GM18498 (cell line): ENCODE results near the gene ATAD2B.
"Not testable (repeated sequence)": the region's sequence is repeated elsewhere in the genome, so short reads cannot be mapped to it uniquely, and the experiment has no call there.

Experiments used
- ATAC-seq: cut with Tn5 transposase; IDR thresholded peaks from one replicate; pipeline ENCODE4 v1.9.1; 2021; ENCODE audit warnings: mild to moderate bottlenecking, moderate library complexity; ENCODE audit not compliant: unreplicated experiment

The ATAD2B gene

DNA sequence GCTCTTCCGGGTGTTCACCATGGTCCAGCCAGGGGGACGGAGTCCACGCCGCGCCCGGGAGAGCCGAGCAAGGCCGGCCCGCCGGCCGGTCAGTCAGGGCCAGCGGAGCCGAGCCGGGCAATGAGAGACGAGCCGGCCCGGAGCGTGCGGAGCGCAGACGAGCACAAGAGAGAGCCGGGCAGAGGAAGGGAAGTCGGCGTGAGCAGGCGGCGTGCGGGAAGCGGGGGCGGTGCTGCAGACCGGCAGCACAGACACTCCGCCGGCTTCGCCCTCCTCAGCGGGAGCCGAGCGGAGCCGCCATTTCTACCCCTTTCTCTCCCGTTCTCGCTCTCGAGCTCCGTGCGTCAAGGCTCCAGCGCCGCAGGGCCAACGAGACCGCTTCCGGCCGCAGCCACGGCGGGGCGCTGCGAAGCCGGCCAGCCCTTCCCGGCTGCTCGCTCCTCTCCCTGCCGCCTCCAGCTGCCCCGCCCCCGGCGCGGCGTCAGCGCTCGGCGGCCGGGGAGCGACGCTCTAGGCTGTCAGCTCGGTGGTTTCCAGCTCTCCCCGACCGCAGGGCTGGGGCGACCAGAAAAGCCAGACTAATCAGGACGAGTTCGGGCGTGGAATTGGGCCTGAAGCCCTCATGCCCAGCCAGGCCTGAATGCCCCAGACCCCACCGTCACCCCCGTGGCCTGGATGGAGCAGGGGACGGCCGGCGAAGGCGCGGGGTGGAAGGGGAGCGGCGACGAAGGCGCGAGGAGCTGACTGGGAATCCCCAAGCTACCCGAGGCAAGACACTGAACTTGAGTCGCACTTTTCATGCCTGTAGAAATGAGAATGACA, at the start of gene ATAD2B:
ATAD2B (minus strand) TSS at position 374 of the 822 bp plus-strand sequence; CDS start at position 21, 353 bp downstream.
- peak; percentile 82 for ATAC-seq

GRCh38 chr2:23967846-23968245, 40.9 kb upstream of the ATAD2B start:
- no peak for ATAC-seq

GRCh38 chr2:23954325-23955014, 27.5 kb upstream of the ATAD2B start:
- ATAC-seq, result no peak

DNA sequence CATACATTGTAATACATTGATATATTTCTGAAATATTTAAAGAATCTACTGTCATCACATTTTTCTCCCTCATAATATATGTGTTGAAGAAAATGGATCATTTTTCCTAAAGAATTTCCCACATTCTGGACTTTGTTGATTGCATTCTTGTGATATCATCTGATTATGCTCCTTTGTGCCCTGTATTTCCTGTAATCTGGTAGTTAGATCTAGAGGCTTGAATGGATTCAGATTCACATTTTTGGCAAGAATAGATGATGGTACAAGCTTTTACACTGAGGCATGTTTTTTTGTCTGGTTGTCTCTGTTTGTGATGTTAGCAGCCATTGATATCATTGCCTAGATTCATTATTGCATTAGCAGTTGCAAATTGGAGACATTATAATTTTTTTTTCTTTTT, 26.7 kb upstream of the ATAD2B start:
- ATAC-seq, result no peak

DNA sequence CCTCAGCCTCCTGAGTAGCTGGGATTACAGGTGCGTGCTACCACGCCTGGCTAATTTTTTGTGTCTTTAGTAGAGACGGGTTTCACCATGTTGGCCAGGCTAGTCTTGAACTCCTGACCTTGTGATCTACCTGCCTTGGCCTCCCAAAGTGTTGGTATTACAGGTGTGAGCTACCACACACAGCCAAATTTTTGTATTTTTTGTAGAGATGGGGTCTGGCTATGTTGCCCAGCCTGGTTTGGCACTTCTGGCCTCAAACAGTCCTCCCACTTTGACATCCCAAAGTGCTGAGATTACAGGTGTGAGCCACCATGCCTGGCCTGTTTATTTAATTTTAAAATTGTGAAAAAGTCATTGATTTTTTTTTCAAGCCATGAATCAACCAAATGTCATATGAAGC, 25.6 kb upstream of the ATAD2B start:
- not testable (repeated sequence) for ATAC-seq

DNA sequence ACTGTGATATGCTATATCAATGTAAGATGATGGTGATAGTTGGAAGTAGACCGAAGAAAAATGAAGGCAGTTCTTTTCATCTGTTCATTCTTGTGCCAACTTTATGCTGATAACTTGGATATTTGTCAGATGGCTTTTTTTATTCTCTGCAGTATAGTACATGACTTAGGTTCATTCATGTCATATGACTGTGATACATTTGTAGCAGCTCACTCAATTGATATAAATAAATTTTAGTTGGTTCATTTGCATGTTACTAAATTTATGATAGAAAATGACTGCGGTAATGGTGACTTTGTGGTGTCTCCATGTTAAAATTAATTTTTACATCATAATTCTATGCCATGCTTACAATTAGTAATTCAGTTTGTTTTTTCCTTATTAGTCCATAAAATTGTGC, 20.4 kb upstream of the ATAD2B start:
- no peak for ATAC-seq

DNA sequence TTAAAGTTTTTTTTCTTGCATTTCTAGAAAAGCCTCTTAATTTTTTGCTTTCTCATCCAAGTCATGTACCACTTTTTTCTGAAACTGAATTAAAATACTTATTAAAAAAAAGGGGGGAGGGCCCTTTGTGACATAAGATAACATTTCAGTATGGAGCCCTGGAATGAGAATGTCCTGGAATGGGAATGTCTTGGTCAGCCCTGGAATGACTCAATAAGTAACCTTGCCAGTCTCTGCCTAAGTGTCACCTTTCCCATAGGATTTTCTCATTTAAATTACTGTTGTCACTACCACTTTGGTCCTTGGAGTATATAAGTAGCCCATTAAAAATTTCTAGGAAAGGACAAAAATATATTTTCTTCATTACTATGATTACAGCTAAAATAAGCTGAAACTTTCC, 18.1 kb upstream of the ATAD2B start:
- ATAC-seq, result no peak

DNA sequence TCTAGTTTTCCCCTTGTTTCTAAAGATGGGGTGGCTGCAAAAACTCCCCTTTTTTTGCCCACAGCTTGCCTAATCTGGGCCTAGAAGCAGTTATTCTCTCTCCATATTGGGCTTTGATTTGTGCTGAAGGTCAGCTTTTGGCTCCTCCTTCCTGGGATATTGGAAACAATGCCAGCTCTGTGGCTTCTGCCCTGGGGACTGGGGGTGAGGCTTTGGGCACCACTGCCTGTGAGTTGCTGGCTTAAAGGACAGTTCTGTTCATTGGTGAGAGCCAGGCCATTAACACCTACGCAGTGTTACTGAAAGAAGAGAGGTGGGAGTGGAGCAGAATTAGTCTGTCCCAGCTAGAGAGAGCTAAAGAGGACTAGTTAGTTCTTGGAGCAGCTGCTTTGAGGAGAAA, 17.6 kb upstream of the ATAD2B start:
- ATAC-seq, result no peak

DNA sequence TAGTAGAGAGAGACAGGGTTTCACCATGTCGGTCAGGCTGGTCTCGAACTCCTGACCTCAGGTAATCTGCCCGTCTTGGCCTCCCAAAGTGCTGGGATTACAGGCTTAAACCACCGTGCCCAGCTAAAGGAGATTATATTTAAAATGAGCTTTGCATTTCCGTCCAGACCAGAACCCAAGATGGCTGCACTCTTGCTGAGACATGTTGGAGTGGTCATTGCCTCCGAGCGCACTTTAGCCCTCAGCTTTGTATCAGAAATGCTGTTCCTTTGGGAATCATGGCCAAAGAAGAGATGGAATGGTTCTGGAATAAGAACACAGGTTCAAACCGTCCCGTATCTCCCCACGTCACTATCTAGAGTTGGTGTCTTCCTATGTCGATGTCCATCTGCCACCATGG, 16.7 kb upstream of the ATAD2B start:
- ATAC-seq, result no peak

- no peak for ATAC-seq
Measured at GRCh38 chr2:23941644-23942043, 14.7 kb upstream of the ATAD2B start.

- ATAC-seq, result peak; percentile 64
Measured at GRCh38 chr2:23940718-23941620, 14.0 kb upstream of the ATAD2B start.

- ATAC-seq, result peak; percentile 78
Measured at GRCh38 chr2:23939987-23940717, 13.2 kb upstream of the ATAD2B start, which contains the start of gene UBXN2A. UBXN2A (plus strand) TSS chr2:23940463; CDS start chr2:23958315, 17,852 bp downstream.

GRCh38 chr2:23934259-23934658, 7.3 kb upstream of the ATAD2B start:
- ATAC-seq, result no peak

DNA sequence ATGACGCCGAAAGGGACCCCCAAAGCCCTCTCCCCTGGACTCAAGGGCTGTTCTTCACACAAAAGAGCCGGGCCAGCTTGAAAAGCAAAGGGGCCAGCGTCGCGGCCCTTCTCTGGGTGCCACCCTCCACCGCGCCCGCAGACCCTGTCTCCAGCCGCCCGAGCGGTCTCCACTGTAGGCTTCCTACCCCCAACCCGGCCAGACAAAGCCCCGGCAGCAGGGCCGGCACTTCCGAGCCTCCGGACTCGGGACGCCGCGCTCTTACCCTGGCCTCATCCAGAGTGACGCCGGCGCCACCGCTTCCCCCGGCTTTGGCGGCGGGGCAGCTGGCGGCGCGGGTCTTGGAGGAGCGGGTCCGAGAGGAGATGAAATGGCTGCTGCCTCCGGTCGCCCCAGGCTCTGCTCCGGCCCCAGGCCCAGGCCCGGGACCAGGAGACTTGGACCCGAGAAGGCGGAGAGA, 603 bp downstream of the ATAD2B start:
- peak; percentile 32 for ATAC-seq

DNA sequence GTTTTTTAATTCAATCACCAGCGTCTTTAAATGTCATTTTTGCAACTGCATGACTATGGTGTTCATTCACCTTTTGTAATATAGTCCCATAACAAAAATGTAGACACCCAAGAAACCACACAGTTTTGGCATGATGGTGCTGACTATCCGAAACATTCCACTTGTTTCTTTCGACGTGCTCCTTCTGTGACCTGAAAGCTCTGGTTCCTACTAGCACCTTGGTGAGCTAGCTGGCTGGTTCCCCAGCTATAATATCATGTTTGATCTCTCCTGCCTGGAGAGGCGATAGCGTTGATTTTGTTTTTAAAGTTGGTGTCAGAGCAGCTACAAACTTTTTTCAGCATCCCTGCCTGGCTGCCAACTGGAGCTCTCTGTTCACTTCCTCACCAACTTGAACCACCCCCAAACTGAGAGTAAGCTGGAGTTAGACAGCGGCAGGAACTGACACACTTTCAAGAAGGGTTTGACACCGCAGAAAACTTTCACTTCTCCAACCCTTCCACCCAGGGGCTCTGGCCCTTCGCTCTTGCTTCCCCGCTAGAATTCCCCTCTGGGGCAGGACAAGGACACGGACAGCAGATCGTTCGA, 1.1 kb downstream of the ATAD2B start:
- peak; percentile 59 for ATAC-seq

DNA sequence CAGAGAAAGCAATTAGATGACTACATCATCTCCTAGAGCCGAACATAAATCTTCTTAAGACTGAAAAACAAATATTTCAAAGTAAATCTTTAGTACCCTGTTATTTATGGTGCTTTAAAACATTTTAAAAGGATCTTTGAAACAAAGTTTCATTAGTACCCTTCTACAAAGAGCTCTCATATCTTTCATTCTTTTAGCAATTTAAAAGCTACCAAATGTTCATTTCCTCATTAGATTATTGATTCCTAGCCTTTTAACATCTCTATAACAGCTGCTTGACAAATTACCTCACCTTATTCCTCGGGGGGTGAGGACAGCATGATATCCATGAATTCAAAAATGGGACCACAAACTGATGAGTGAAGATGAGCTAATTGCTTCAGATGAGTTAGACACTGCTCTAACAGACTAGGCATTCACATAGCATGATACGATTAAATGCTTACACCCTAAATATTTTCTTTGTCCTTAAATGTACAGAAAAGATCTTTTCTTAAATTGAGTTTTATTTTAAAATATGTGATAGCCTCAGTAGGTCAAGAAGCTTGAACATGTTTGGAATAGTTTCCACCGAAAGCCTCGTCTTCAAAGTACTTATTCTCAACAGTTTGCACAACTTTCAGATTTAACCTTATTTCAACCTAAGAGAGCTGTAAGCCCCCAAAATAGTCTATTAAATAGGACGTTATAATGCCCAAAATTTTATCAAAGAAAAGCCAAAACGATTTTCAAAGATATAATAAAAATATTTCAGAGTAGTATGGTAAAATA, 2.1 kb downstream of the ATAD2B start:
- ATAC-seq, result no peak

GRCh38 chr2:23918837-23919489, 8.0 kb downstream of the ATAD2B start:
- ATAC-seq, result no peak

DNA sequence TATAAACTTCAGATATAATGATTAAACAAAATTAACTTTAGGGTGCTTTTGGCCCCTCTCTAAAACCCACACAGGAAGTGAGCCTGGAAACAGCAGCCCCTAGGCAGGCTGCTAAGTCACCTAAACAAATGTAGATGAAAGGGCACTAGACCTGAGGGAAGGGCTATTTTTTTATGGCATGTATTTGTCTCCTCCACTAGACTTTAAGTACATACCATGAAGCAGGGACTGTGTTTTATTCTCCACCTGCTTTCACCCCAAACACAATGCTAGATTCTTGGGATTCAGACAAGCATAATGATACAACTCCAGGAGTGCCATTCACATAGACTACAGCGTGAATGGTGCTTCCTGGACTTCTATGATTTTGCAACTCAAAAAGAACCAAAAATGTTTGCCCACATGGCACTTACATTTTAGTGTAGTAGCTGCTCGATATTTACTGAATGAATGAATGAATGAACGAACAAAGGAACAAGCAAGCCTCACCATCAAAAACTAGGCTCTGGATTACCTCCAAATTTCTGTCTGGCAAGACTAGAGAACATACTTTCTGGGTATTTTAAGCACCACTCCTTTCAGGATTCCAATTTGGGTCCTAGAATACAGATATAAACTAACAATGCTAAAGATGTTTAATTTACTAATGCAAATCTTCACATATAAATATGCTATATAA, 10.1 kb downstream of the ATAD2B start:
- no peak for ATAC-seq
